Caco-2 (cell line): ENCODE results near the gene PGBD5. TPM values are rescaled to one million over a fixed set of nuclear protein-coding genes. Genes with fewer than 3 reads are reported as not detected.

Source experiments
- BruUV-seq: library from RNA; stranded (reverse); fragments of 400-500 nt; replicated peaks from 2 replicates; lab custom pipeline; 2021; lab: Mats Ljungman, UMichigan
- CTCF ChIA-PET: fragments of 300-600 bp; sonication (Branson Sonifier 250); formaldehyde crosslinking; loops from one replicate; lab custom pipeline; 2022; ENCODE audit warnings: antibody characterized with exemption; lab: Charles Lee
- POLR2A ChIA-PET: fragments of 300-600 bp; sonication (Branson Sonifier 250); formaldehyde crosslinking; loops from one replicate; lab custom pipeline; 2022; ENCODE audit warnings: antibody characterized with exemption; lab: Charles Lee
- DNase-seq, 2 experiments: peaks; one replicate each; pipeline versions ENCODE4 v3.0.0 to v3.0.0-alpha.2; 2020 to 2022
- H3K27me3 ChIP-seq: replicated peaks from 2 replicates; pipeline ENCODE4 v1.6.0; 2011; ENCODE audit warnings: low read length; ENCODE audit not compliant: control insufficient read depth, insufficient read depth
- H3K36me3 ChIP-seq: 2 replicates; pipeline ENCODE4 v1.5.1; 2011; ENCODE audit warnings: low read length; ENCODE audit not compliant: control insufficient read depth, insufficient read depth
- H3K4me1 ChIP-seq: fragments of 250-450 bp; sonication (Bioruptor Pico); 2 replicates; pipeline ENCODE4 v1.5.1; 2020; ENCODE audit warnings: mild to moderate bottlenecking
- H3K4me3 ChIP-seq: 2 replicates; pipeline ENCODE4 v1.5.1; 2011; ENCODE audit warnings: low read depth, mild to moderate bottlenecking, control low read depth, low read length
- H3K9me3 ChIP-seq: fragments of 250-450 bp; sonication (Bioruptor Pico); 2 replicates; pipeline ENCODE4 v1.5.1; 2020; ENCODE audit warnings: mild to moderate bottlenecking, moderate library complexity
- H3K27ac Mint-ChIP-seq: one replicate; pipeline ENCODE4 v1.8.0; 2022; ENCODE audit warnings: mixed read lengths; ENCODE audit not compliant: unreplicated experiment
- H3K27me3 Mint-ChIP-seq: one replicate; pipeline ENCODE4 v1.8.0; 2022; ENCODE audit warnings: mixed read lengths; ENCODE audit not compliant: insufficient read depth, unreplicated experiment
- H3K36me3 Mint-ChIP-seq: one replicate; pipeline ENCODE4 v1.8.0; 2022; ENCODE audit warnings: mild to moderate bottlenecking, mixed read lengths; ENCODE audit not compliant: insufficient read depth, unreplicated experiment
- H3K4me1 Mint-ChIP-seq: one replicate; pipeline ENCODE4 v1.8.0; 2022; ENCODE audit warnings: low read depth, mixed read lengths; ENCODE audit not compliant: unreplicated experiment
- H3K4me3 Mint-ChIP-seq: one replicate; pipeline ENCODE4 v1.8.0; 2022; ENCODE audit warnings: mild to moderate bottlenecking, moderate library complexity, mixed read lengths; ENCODE audit not compliant: unreplicated experiment
- H3K9me3 Mint-ChIP-seq: one replicate; pipeline ENCODE4 v1.8.0; 2022; ENCODE audit warnings: mixed read lengths; ENCODE audit not compliant: unreplicated experiment
- intact Hi-C: fragments of 100-400 bp; cut with micrococcal nuclease; formaldehyde crosslinking; loops from one replicate; pipeline ENCODE4 v1.10.0; 2022; ENCODE audit not compliant: unreplicated experiment
- total RNA-seq: library from RNA; stranded (reverse); gene quantifications from 2 replicates; pipeline ENCODE4 v1.2.3, GENCODE V29; 2022
- TF ChIP-seq, protein P1 (sequence below), 2 experiments: fragments of 200-600 bp in 1 of 2; IDR thresholded peaks; 1 replicate in 1 of 2; 2 replicates in 1 of 2; pipeline versions ENCODE4 v1.5.1 to v1.8.0; 2011 to 2022; ENCODE audit warnings: antibody characterized with exemption in 1 of 2, control low read depth in 1 of 2, inconsistent platforms in 1 of 2, low read depth in 1 of 2, low read length in 1 of 2, mild to moderate bottlenecking in 1 of 2, moderate library complexity in 1 of 2; ENCODE audit not compliant: insufficient read depth in 1 of 2, severe bottlenecking in 1 of 2, unreplicated experiment in 1 of 2

The PGBD5 gene
- total RNA-seq, 1 experiment from 2014 or later: 2.4 TPM

DNA sequence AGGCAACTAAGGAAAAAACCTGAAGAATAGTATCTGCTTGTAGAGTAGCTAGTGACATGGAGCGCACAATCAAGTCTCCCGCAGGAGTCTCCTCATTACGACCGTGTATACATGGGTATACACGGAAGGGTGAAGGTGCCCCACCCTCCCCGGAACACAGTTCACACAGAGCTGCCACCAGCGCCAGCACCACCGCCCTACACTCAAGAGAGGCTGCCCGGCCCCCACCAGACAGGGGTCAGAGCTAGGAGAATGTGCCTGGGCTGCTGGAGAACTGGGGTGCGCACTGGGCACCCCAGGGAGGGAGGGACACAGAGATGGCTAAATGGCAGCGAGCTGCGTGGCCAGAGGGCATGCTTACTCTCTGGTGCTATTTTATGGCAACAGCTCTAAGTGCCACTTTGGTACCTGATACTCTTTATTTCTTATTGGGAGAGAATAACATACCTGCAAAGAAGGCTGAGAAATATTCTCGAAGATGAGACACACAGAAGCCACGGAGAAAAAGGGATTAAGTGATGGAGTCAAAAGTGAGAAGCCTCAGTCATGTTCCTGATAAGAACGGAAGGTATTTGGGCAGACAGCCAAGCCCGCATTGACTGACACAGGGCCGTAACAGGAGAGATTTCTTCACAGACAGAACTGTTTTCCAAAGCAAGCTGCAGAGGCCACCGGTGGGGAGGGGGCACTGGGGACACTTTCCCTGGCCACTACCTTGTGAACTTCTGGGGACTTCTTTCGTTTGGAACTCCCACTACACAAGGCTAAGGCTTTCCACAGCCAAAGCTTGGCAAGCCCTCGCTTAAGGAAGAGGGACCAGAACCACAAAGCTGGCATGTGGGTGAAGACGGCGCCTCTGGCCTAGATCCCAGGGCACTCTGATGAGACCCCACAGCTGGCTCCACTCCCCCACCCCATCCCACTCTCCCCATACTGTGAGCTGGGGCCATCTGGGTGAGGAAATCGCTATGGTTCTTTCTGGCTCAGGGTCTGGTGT, 108.0 kb downstream of the PGBD5 start:
- Mint-ChIP-seq H3K36me3 (no peaks in the 10 kb centered on the region), H3K4me3 (no peak overlapping the region), H3K27ac (no peak overlapping the region), H3K4me1 (no peaks in the 10 kb centered on the region), H3K9me3 (no peaks in the 10 kb centered on the region), H3K27me3 (no peaks in the 10 kb centered on the region)
- DNase-seq: no peak
- no TSS peak for BruUV-seq
- TF ChIP-seq, protein P1, sequence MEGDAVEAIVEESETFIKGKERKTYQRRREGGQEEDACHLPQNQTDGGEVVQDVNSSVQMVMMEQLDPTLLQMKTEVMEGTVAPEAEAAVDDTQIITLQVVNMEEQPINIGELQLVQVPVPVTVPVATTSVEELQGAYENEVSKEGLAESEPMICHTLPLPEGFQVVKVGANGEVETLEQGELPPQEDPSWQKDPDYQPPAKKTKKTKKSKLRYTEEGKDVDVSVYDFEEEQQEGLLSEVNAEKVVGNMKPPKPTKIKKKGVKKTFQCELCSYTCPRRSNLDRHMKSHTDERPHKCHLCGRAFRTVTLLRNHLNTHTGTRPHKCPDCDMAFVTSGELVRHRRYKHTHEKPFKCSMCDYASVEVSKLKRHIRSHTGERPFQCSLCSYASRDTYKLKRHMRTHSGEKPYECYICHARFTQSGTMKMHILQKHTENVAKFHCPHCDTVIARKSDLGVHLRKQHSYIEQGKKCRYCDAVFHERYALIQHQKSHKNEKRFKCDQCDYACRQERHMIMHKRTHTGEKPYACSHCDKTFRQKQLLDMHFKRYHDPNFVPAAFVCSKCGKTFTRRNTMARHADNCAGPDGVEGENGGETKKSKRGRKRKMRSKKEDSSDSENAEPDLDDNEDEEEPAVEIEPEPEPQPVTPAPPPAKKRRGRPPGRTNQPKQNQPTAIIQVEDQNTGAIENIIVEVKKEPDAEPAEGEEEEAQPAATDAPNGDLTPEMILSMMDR (IDR thresholded peaks at IDR 0.05; ENCODE audit: insufficient read depth in 1 of 2, low read depth in 1 of 2, low read length in 1 of 2, severe bottlenecking in 1 of 2, unreplicated experiment in 1 of 2): no peak
- ChIA-PET POLR2A (no interaction called here), CTCF (no interaction called here)
- H3K36me3 ChIP-seq: no peaks in the 10 kb centered on the region
- H3K4me1 ChIP-seq: no peaks in the 10 kb centered on the region
- no peak overlapping the region for H3K4me3 ChIP-seq
- H3K9me3 ChIP-seq: no peaks in the 10 kb centered on the region
- no peaks in the 10 kb centered on the region for H3K27me3 ChIP-seq
- intact Hi-C loops: no loop called here

DNA sequence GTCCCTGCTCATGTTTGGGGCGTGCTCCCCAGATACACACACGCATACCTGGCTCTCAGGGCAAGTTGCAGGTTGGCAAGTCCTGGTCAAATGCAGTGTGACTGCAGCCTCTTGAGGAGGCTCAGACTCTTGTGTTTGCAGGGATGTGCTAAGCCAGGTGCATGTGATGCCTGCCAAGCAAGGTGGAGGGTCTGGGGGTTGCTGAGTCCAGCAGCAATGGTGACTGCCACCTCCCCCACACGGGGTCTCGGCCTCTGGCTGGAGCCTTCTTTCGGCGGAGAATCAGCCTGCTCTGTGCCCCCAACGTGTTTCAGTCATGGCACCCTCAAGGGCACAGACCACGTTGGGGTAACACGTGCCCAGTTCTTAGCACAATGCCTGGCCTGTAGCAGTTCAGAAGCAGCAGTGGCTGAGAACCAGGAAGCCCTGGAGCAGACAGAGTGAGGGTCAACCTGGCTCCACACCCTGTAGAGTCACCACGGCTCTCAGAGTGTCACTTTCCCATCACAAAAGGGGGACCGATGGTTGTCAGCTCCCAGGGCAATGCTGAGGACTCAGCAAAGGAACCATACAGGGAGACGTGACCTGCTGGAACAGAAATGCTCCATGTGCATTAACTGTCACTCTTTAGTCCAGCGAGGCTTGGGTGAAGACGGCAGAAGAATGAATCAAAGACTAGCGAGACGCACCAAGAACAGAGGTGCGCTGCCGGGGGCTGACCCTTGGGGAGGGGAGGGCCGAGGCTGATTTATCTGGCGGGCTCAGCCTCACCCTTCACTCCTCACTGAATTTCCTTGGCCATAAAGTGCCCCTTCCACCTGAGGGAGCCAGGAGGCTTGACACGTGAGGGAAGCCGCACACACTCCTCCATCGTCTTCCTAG, 109.0 kb downstream of the PGBD5 start:
- Mint-ChIP-seq H3K4me3 (no peak overlapping the region), H3K9me3 (no peaks in the 10 kb centered on the region), H3K36me3 (no peaks in the 10 kb centered on the region), H3K4me1 (no peaks in the 10 kb centered on the region), H3K27ac (no peak overlapping the region), H3K27me3 (no peaks in the 10 kb centered on the region)
- Histone ChIP-seq H3K9me3 (no peaks in the 10 kb centered on the region), H3K4me3 (no peak overlapping the region), H3K4me1 (no peaks in the 10 kb centered on the region), H3K36me3 (no peaks in the 10 kb centered on the region), H3K27me3 (no peaks in the 10 kb centered on the region)
- no peak for DNase-seq
- intact Hi-C loops: no loop called here
- no TSS peak for BruUV-seq
- TF ChIP-seq, protein P1 (IDR thresholded peaks at IDR 0.05; ENCODE audit: insufficient read depth in 1 of 2, low read depth in 1 of 2, low read length in 1 of 2, severe bottlenecking in 1 of 2, unreplicated experiment in 1 of 2): no peak
- ChIA-PET CTCF (no interaction called here), POLR2A (no interaction called here)

DNA sequence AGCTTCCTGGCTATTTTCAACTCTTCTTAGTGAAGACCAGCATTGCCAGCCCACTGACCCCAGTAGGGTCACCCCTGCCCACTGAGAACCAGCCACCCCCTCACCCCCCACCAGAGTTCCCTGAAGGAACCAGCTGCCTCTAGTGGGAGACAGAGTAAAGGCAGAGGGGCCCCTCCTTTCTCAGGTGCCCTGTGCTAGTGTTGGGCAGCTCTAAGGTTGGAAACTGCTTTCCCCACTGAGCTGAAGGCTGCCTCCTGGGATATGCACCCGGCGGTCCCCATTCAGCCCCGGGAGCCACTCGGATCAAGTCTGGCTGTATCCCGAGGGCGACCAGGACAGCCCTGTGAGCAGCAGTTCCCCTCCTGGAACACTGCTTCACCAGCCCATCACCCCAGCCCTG, 111.0 kb downstream of the PGBD5 start:
- Histone ChIP-seq H3K4me1 (no peaks in the 10 kb centered on the region), H3K36me3 (no peaks in the 10 kb centered on the region), H3K9me3 (no peaks in the 10 kb centered on the region), H3K27me3 (no peaks in the 10 kb centered on the region), H3K4me3 (no peak overlapping the region)
- H3K4me1 Mint-ChIP-seq: no peaks in the 10 kb centered on the region
- CTCF ChIA-PET: interaction anchor here (0.6 kb wide), 1 partner anchor 99 kb away, joined by 5 read pairs; no protein-coding TSS in a partner anchor
- H3K36me3 Mint-ChIP-seq: no peaks in the 10 kb centered on the region
- H3K27me3 Mint-ChIP-seq: no peaks in the 10 kb centered on the region
- TF ChIP-seq, protein P1 (IDR thresholded peaks at IDR 0.05; ENCODE audit: insufficient read depth in 1 of 2, low read depth in 1 of 2, low read length in 1 of 2, severe bottlenecking in 1 of 2, unreplicated experiment in 1 of 2): no peak
- H3K4me3 Mint-ChIP-seq: no peak overlapping the region
- intact Hi-C loops: no loop called here
- BruUV-seq: no TSS peak
- DNase-seq: no peak
- H3K9me3 Mint-ChIP-seq: no peaks in the 10 kb centered on the region
- no peak overlapping the region for H3K27ac Mint-ChIP-seq
- POLR2A ChIA-PET: no interaction called here
